COLO829 (cell line): ENCODE measurements around the gene SERPINB6.
"Not testable (repeated sequence)": the region's sequence is repeated elsewhere in the genome, so short reads cannot be mapped to it uniquely, and the experiment has no call there.

ENCODE experiments used
- DNase-seq: peaks from one replicate; pipeline ENCODE4 v3.0.0; 2012; ENCODE audit warnings: low spot score

Gene SERPINB6

GRCh38 chr6:2958776-2959175 lies 12.6 kb downstream of the SERPINB6 start:
- no peak for DNase-seq

- no peak for DNase-seq
Measured at GRCh38 chr6:2958331-2958711, 13.0 kb downstream of the SERPINB6 start.

- no peak for DNase-seq
Measured at GRCh38 chr6:2957696-2958330, 13.6 kb downstream of the SERPINB6 start.

GRCh38 chr6:2956930-2957685 lies 14.3 kb downstream of the SERPINB6 start:
- no peak for DNase-seq

- no peak for DNase-seq
Measured at GRCh38 chr6:2953098-2953497, 18.3 kb downstream of the SERPINB6 start.

- peak; percentile 65 for DNase-seq
Measured at GRCh38 chr6:2952557-2953095, 18.7 kb downstream of the SERPINB6 start.

- no peak for DNase-seq
Measured at GRCh38 chr6:2951728-2952127, 19.6 kb downstream of the SERPINB6 start.

- no peak for DNase-seq
Measured at GRCh38 chr6:2950713-2951112, 20.7 kb downstream of the SERPINB6 start.

GRCh38 chr6:2949536-2950083 lies 21.8 kb downstream of the SERPINB6 start:
- no peak for DNase-seq

GRCh38 chr6:2949121-2949520 lies 22.2 kb downstream of the SERPINB6 start:
- no peak for DNase-seq

GRCh38 chr6:2948228-2949025 lies 22.9 kb downstream of the SERPINB6 start:
- no peak for DNase-seq

- DNase-seq, result no peak
Measured at GRCh38 chr6:2947445-2947844, 23.9 kb downstream of the SERPINB6 start.

GRCh38 chr6:2945153-2945452 lies 26.3 kb downstream of the SERPINB6 start:
- DNase-seq, result no peak

GRCh38 chr6:2944405-2945152 lies 26.8 kb downstream of the SERPINB6 start:
- DNase-seq, result no peak

GRCh38 chr6:2943564-2943955 lies 27.8 kb downstream of the SERPINB6 start:
- DNase-seq, result no peak

GRCh38 chr6:2942914-2943563 lies 28.3 kb downstream of the SERPINB6 start:
- no peak for DNase-seq

GRCh38 chr6:2942116-2942515 lies 29.3 kb downstream of the SERPINB6 start:
- not testable (repeated sequence) for DNase-seq

- no peak for DNase-seq
Measured at GRCh38 chr6:2940851-2941250, 30.5 kb downstream of the SERPINB6 start.

GRCh38 chr6:2940010-2940850 lies 31.1 kb downstream of the SERPINB6 start:
- DNase-seq, result no peak

GRCh38 chr6:2939315-2940009 lies 31.9 kb downstream of the SERPINB6 start:
- no peak for DNase-seq
